ENCODE measurements around the gene ZFHX3. TPM values are rescaled to one million over a fixed set of nuclear protein-coding genes. Genes with fewer than 3 reads are reported as not detected.

Gene ZFHX3
- total RNA-seq, 1 experiment from 2014 or later, result 1.5 TPM

GRCh38 chr16:73041676-73042075, 6.3 kb downstream of the ZFHX3 start:
- Histone ChIP-seq H3K14ac (ENCODE audit: insufficient read depth, low read length) (no peak overlapping the region), H4K8ac (replicated peaks; ENCODE audit: insufficient read length, low read depth, low read length) (no peak overlapping the region), H3K18ac (ENCODE audit: insufficient read length, low read depth, low read length) (no peak overlapping the region), H2BK12ac (ENCODE audit: insufficient read length, low read depth, low read length) (no peak overlapping the region), H3K4me1 (ENCODE audit: insufficient read depth, low read length) (peaks cover 25% of the 10 kb centered on the region; the same call in 1 of the 2 replicates), H3K27me3 (ENCODE audit: insufficient read depth, low read length) (peaks cover 72% of the 10 kb centered on the region), H2AFZ (ENCODE audit: low read length) (no peak overlapping the region), H4K91ac (ENCODE audit: insufficient read length, low read depth, low read length) (no peak overlapping the region), H4K5ac (ENCODE audit: insufficient read length, low read depth, low read length) (no peak overlapping the region), H2BK15ac (ENCODE audit: low read depth, low read length) (no peak overlapping the region), H3K79me2 (ENCODE audit: insufficient read depth, low read length) (no peaks in the 10 kb centered on the region), H2BK120ac (ENCODE audit: low read depth, low read length, poor library complexity, severe bottlenecking) (no peak overlapping the region), H3K27ac (ENCODE audit: insufficient read length, low read depth, low read length) (no peak overlapping the region), H3K4me2 (ENCODE audit: insufficient read depth, insufficient read length, low read length) (no peak overlapping the region), H3K23ac (ENCODE audit: insufficient read length, low read depth, low read length) (no peak overlapping the region), H3K9ac (ENCODE audit: extremely low read depth, insufficient read length, low read length) (no peak overlapping the region), H3K9me3 (ENCODE audit: control insufficient read depth, low read depth, low read length) (no peaks in the 10 kb centered on the region), H2BK5ac (ENCODE audit: insufficient read length, low read length) (no peak overlapping the region), H3T11ph (ENCODE audit: low read length) (no peak overlapping the region), H2AK5ac (ENCODE audit: insufficient read length, low read length) (no peak overlapping the region), H4K20me1 (ENCODE audit: control insufficient read depth, insufficient read depth, insufficient read length) (no peaks in the 10 kb centered on the region), H3K23me2 (ENCODE audit: insufficient read length, low read depth, low read length, poor library complexity, severe bottlenecking) (no peaks in the 10 kb centered on the region), H3K4ac (ENCODE audit: low read depth, low read length) (no peak overlapping the region), H3K56ac (ENCODE audit: insufficient read length, low read depth, low read length) (no peak overlapping the region), H2BK20ac (ENCODE audit: low read depth, low read length, poor library complexity, severe bottlenecking) (no peak overlapping the region), H3K79me1 (ENCODE audit: insufficient read depth, low read depth, low read length, poor library complexity, severe bottlenecking) (no peaks in the 10 kb centered on the region)
- H3K4me1 Mint-ChIP-seq, result peaks cover 82 to 92% of the 10 kb centered on the region in 2 experiments
- peaks cover 97% of the 10 kb centered on the region for H3K27me3 Mint-ChIP-seq (ENCODE audit: low read depth)
- WGBS (ENCODE audit: extremely low coverage, insufficient read length, low lambda C conversion rate), result no CpG with 5 or more reads among the region's 4 CpGs
- no peaks in the 10 kb centered on the region; a peak in 3 of 7 replicates for H3K36me3 Mint-ChIP-seq (ENCODE audit: insufficient read depth in 1 of 3, low read depth in 3 of 3)
- H3K9me3 Mint-ChIP-seq, result peaks cover 0 to 11% of the 10 kb centered on the region in 2 experiments; a peak in 2 of 5 replicates
- TF ChIP-seq, protein P1, sequence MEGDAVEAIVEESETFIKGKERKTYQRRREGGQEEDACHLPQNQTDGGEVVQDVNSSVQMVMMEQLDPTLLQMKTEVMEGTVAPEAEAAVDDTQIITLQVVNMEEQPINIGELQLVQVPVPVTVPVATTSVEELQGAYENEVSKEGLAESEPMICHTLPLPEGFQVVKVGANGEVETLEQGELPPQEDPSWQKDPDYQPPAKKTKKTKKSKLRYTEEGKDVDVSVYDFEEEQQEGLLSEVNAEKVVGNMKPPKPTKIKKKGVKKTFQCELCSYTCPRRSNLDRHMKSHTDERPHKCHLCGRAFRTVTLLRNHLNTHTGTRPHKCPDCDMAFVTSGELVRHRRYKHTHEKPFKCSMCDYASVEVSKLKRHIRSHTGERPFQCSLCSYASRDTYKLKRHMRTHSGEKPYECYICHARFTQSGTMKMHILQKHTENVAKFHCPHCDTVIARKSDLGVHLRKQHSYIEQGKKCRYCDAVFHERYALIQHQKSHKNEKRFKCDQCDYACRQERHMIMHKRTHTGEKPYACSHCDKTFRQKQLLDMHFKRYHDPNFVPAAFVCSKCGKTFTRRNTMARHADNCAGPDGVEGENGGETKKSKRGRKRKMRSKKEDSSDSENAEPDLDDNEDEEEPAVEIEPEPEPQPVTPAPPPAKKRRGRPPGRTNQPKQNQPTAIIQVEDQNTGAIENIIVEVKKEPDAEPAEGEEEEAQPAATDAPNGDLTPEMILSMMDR (conservative IDR thresholded peaks at IDR 0.05), result no peak
- H3K27ac Mint-ChIP-seq, result no peak overlapping the region
- H3K4me3 Mint-ChIP-seq, result no peak overlapping the region
- DNase-seq, result no peak

All from H9 (cell line).